Gastroesophageal sphincter (tissue), 3 donors: ENCODE measurements around the gene AUNIP.

Source experiments
- CTCF ChIP-seq, 4 experiments: fragments of 200-600 bp in 2 of 4; fragments of 450-650 bp in 2 of 4; sonication (generic) in 1 of 4; IDR thresholded peaks; one replicate each; pipeline ENCODE4 v1.5.1; 2017 to 2019; ENCODE audit warnings: antibody characterized with exemption in 4 of 4, mild to moderate bottlenecking in 2 of 4, moderate library complexity in 2 of 4
- EP300 ChIP-seq: sonication (generic); formaldehyde crosslinking; IDR thresholded peaks from one replicate; pipeline ENCODE4 v1.6.1; 2017; ENCODE audit warnings: antibody characterized with exemption, mild to moderate bottlenecking
- POLR2A ChIP-seq, 2 donors: fragments of 450-650 bp; IDR thresholded peaks; one replicate each; pipeline ENCODE4 v1.6.1; 2017; ENCODE audit warnings: antibody characterized with exemption in 2 of 2, mild to moderate bottlenecking in 2 of 2, moderate library complexity in 1 of 2
- POLR2AphosphoS5 ChIP-seq: sonication (generic); formaldehyde crosslinking; IDR thresholded peaks from one replicate; pipeline ENCODE4 v1.6.1; 2017; ENCODE audit warnings: antibody characterized with exemption

- TF ChIP-seq CTCF (IDR thresholded peaks at IDR 0.05) (no peak), POLR2A (IDR thresholded peaks at IDR 0.05) (no peak), EP300 (no peak), POLR2AphosphoS5 (no peak)
Observed at GRCh38 chr1:25899792-25900191, 40.5 kb upstream of the AUNIP start.
